GM06990 (cell line): ENCODE results near the gene GOLGA6A.

Source experiments
- DNase-seq: peaks from one replicate; pipeline ENCODE4 v3.0.0-alpha.2; 2011; ENCODE audit not compliant: insufficient read length; ENCODE audit errors: extremely low read depth
- H3K27me3 ChIP-seq: replicated peaks from 2 replicates; pipeline ENCODE4 v1.6.0; 2011; ENCODE audit warnings: low read length; ENCODE audit not compliant: control insufficient read depth, insufficient read depth
- H3K36me3 ChIP-seq: 2 replicates; pipeline ENCODE4 v1.5.1; 2011; ENCODE audit warnings: low read length; ENCODE audit not compliant: control insufficient read depth, insufficient read depth
- H3K4me3 ChIP-seq: replicated peaks from 2 replicates; pipeline ENCODE4 v1.5.1; 2011; ENCODE audit warnings: low read depth, mild to moderate bottlenecking, control low read depth, low read length
- CTCF ChIP-seq: IDR thresholded peaks from 2 replicates; pipeline ENCODE4 v1.5.1; 2011; ENCODE audit warnings: low read length, control low read depth, mild to moderate bottlenecking, inconsistent platforms; ENCODE audit not compliant: insufficient read depth, poor library complexity, severe bottlenecking

GOLGA6A gene

GRCh38 chr15:74036271-74037170 is 45.8 kb downstream of the GOLGA6A start:
- peak; percentile 21 for TF ChIP-seq CTCF
- DNase-seq, result no peak
- peaks cover 37% of the 10 kb centered on the region for H3K36me3 ChIP-seq
- H3K27me3 ChIP-seq, result no peaks in the 10 kb centered on the region
- H3K4me3 ChIP-seq, result no peak overlapping the region

GRCh38 chr15:74035121-74036017 is 47.0 kb downstream of the GOLGA6A start:
- DNase-seq, result no peak
- H3K4me3 ChIP-seq, result no peak overlapping the region
- peaks cover 37% of the 10 kb centered on the region for H3K36me3 ChIP-seq
- no peak for TF ChIP-seq CTCF
- H3K27me3 ChIP-seq, result no peaks in the 10 kb centered on the region

GRCh38 chr15:74034206-74034755 is 48.1 kb downstream of the GOLGA6A start:
- no peak for DNase-seq
- no peak for TF ChIP-seq CTCF
- H3K4me3 ChIP-seq, result no peak overlapping the region
- H3K36me3 ChIP-seq, result peaks cover 41% of the 10 kb centered on the region
- H3K27me3 ChIP-seq, result no peaks in the 10 kb centered on the region

GRCh38 chr15:74032606-74033561 is 49.5 kb downstream of the GOLGA6A start:
- DNase-seq, result no peak
- Histone ChIP-seq H3K27me3 (no peaks in the 10 kb centered on the region), H3K36me3 (peaks cover 41% of the 10 kb centered on the region), H3K4me3 (no peak overlapping the region)
- no peak for TF ChIP-seq CTCF

- no peak for TF ChIP-seq CTCF
- Histone ChIP-seq H3K4me3 (no peak overlapping the region), H3K27me3 (no peaks in the 10 kb centered on the region), H3K36me3 (peaks cover 46% of the 10 kb centered on the region)
- no peak for DNase-seq
These were observed 50.3 kb downstream of the GOLGA6A start for GRCh38 chr15:74032046-74032445.
